PC-9 (cell line): ENCODE results near the gene NARF.
"Not testable (repeated sequence)": the region's sequence is repeated elsewhere in the genome, so short reads cannot be mapped to it uniquely, and the experiment has no call there.

Experiments used
- CTCF ChIP-seq: fragments of 200-600 bp; sonication (generic); conservative IDR thresholded peaks from 2 replicates; pipeline ENCODE4 v1.6.1; 2017; ENCODE audit warnings: mixed run types, antibody characterized with exemption, mild to moderate bottlenecking, moderate library complexity
- EZH2 ChIP-seq: fragments of 200-600 bp; sonication (generic); IDR thresholded peaks from 2 replicates; pipeline ENCODE4 v1.8.0; 2017; ENCODE audit warnings: antibody characterized with exemption, low read depth

GRCh38 chr17:82506402-82506801 lies 47.9 kb downstream of the NARF start:
- not testable (repeated sequence) for TF ChIP-seq EZH2, CTCF
